Subcutaneous adipose tissue (tissue), 4 donors: Measurements from ENCODE around the gene CCDC78. TPM values are rescaled to one million over a fixed set of nuclear protein-coding genes. Genes with fewer than 3 reads are reported as not detected.

Experiments used
- CTCF ChIP-seq: fragments of 450-650 bp; IDR thresholded peaks from one replicate; pipeline ENCODE4 v1.5.1; 2016; ENCODE audit warnings: low read depth, mild to moderate bottlenecking, control low read depth, antibody characterized with exemption, moderate library complexity
- total RNA-seq, 4 donors: library from RNA; depleted of rRNA; stranded (reverse); fragments of >200 nt; gene quantifications; one replicate each; pipeline ENCODE4 v1.1.0, GENCODE V29; 2016

Gene CCDC78
- total RNA-seq, 4 donors from 2014 or later: 0.44 to 2.5 (median 1.5) TPM; not detected in 1

GRCh38 chr16:760065-760464, 33.8 kb upstream of the CCDC78 start:
- TF ChIP-seq CTCF: no peak

GRCh38 chr16:759110-759910, 33.1 kb upstream of the CCDC78 start:
- TF ChIP-seq CTCF: no peak

- TF ChIP-seq CTCF: no peak
Observed at GRCh38 chr16:756428-756827, 30.2 kb upstream of the CCDC78 start.

GRCh38 chr16:754656-755055, 28.4 kb upstream of the CCDC78 start:
- no peak for TF ChIP-seq CTCF

- no peak for TF ChIP-seq CTCF
Observed at GRCh38 chr16:752007-752312, 25.7 kb upstream of the CCDC78 start.

GRCh38 chr16:751152-752006, 25.1 kb upstream of the CCDC78 start:
- no peak for TF ChIP-seq CTCF

- TF ChIP-seq CTCF: no peak
Observed at GRCh38 chr16:750485-750884, 24.2 kb upstream of the CCDC78 start.
